OCI-LY3 (cell line): ENCODE data around the gene DLX2.
A peak's percentile ranks its signal among the peaks of the same experiment; 100 is the strongest.

Experiments
- H2AFZ ChIP-seq: fragments of 200-600, 300-600 bp; shearing (Covaris generic); 2 replicates; pipeline ENCODE4 v1.6.0; 2014; ENCODE audit warnings: antibody characterized with exemption, low read depth, low read length
- H3K27ac ChIP-seq: fragments of 200-600, 300-600 bp; sonication (generic); 2 replicates; pipeline ENCODE4 v1.5.1; 2014; ENCODE audit warnings: mild to moderate bottlenecking, low read length, moderate library complexity, mixed read lengths
- H3K27me3 ChIP-seq: fragments of 200-600, 300-600 bp; sonication (generic); 2 replicates; pipeline ENCODE4 v1.6.1; 2014; ENCODE audit warnings: low read depth, low read length, mixed read lengths
- H3K36me3 ChIP-seq: fragments of 200-600, 300-600 bp; sonication (generic); replicated peaks from 2 replicates; pipeline ENCODE3; 2014; ENCODE audit warnings: low read depth, low read length, mixed read lengths
- H3K4me1 ChIP-seq: fragments of 300-600, 200-600 bp; sonication (generic); 2 replicates; pipeline ENCODE4 v1.6.1; 2014; ENCODE audit warnings: low read length, mixed read lengths
- H3K4me2 ChIP-seq: fragments of 200-600, 300-600 bp; sonication (generic); 2 replicates; pipeline ENCODE4 v1.6.1; 2014; ENCODE audit warnings: low read length, mixed read lengths
- H3K4me3 ChIP-seq: fragments of 300-600, 200-600 bp; sonication (generic); 2 replicates; pipeline ENCODE4 v1.5.1; 2014; ENCODE audit warnings: antibody characterized with exemption, mild to moderate bottlenecking, low read length, moderate library complexity
- H3K79me2 ChIP-seq: fragments of 300-600, 200-600 bp; shearing (Covaris generic); 2 replicates; pipeline ENCODE4 v1.6.1; 2014; ENCODE audit warnings: mild to moderate bottlenecking, low read length, mixed read lengths
- H3K9ac ChIP-seq: fragments of 300-600, 200-600 bp; shearing (Covaris generic); 2 replicates; pipeline ENCODE4 v1.6.0; 2014; ENCODE audit warnings: mild to moderate bottlenecking, low read length, moderate library complexity
- H3K9me3 ChIP-seq: fragments of 200-600, 300-600 bp; shearing (Covaris generic); 2 replicates; pipeline ENCODE4 v1.6.1; 2014; ENCODE audit warnings: low read length, mixed read lengths; ENCODE audit not compliant: insufficient read depth
- H4K20me1 ChIP-seq: fragments of 200-600, 300-600 bp; sonication (generic); 2 replicates; pipeline ENCODE4 v1.6.1; 2016; ENCODE audit warnings: low read length, mixed read lengths; ENCODE audit not compliant: insufficient read depth
- CTCF ChIP-seq: fragments of 200-600, 300-600 bp; sonication (generic); IDR thresholded peaks from 2 replicates; pipeline ENCODE4 v1.5.1; 2014; ENCODE audit warnings: antibody characterized with exemption, low read length, low read depth
- EZH2phosphoT487 ChIP-seq: fragments of 200-600 bp; shearing (Covaris generic); IDR thresholded peaks from 2 replicates; pipeline ENCODE4 v1.6.1; 2018; ENCODE audit warnings: antibody characterized with exemption, mixed run types, low read depth

DLX2 gene

GRCh38 chr2:172100080-172100934, 2.4 kb downstream of the DLX2 start:
- Histone ChIP-seq H3K4me1 (peaks cover 12% of the 10 kb centered on the region), H3K9ac (peak overlapping the region; percentile 35; the same call in 1 of the 2 replicates), H3K36me3 (no peaks in the 10 kb centered on the region), H3K27me3 (no peaks in the 10 kb centered on the region), H4K20me1 (no peaks in the 10 kb centered on the region), H3K4me2 (peak overlapping the region; percentile 71), H3K9me3 (no peaks in the 10 kb centered on the region), H2AFZ (peak overlapping the region; percentile 58; the same call in 1 of the 2 replicates), H3K27ac (no peak overlapping the region), H3K4me3 (peak overlapping the region; percentile 75), H3K79me2 (no peaks in the 10 kb centered on the region)
- no peak for TF ChIP-seq EZH2phosphoT487
- TF ChIP-seq CTCF: no peak

- peak overlapping the region; percentile 75 for H3K4me3 ChIP-seq
- peaks cover 12% of the 10 kb centered on the region for H3K4me1 ChIP-seq
- no peak overlapping the region for H2AFZ ChIP-seq
- no peak for TF ChIP-seq EZH2phosphoT487
- TF ChIP-seq CTCF: no peak
- peak overlapping the region; percentile 35; the same call in 1 of the 2 replicates for H3K9ac ChIP-seq
- H3K4me2 ChIP-seq: peak overlapping the region; percentile 71
- no peaks in the 10 kb centered on the region for H3K36me3 ChIP-seq
- no peaks in the 10 kb centered on the region for H3K79me2 ChIP-seq
- no peaks in the 10 kb centered on the region for H4K20me1 ChIP-seq
- no peak overlapping the region for H3K27ac ChIP-seq
- no peaks in the 10 kb centered on the region for H3K27me3 ChIP-seq
- H3K9me3 ChIP-seq: no peaks in the 10 kb centered on the region
Measured at GRCh38 chr2:172099472-172100079, 3.1 kb downstream of the DLX2 start.

- H3K36me3 ChIP-seq: no peaks in the 10 kb centered on the region
- peaks cover 9% of the 10 kb centered on the region for H3K4me1 ChIP-seq
- H4K20me1 ChIP-seq: no peaks in the 10 kb centered on the region
- TF ChIP-seq CTCF: no peak
- TF ChIP-seq EZH2phosphoT487: no peak
- no peak overlapping the region for H3K4me3 ChIP-seq
- H3K4me2 ChIP-seq: no peak overlapping the region
- H3K9ac ChIP-seq: no peak overlapping the region
- no peaks in the 10 kb centered on the region for H3K9me3 ChIP-seq
- H3K79me2 ChIP-seq: no peaks in the 10 kb centered on the region
- no peaks in the 10 kb centered on the region for H3K27me3 ChIP-seq
- H3K27ac ChIP-seq: no peak overlapping the region
- H2AFZ ChIP-seq: no peak overlapping the region
Measured at GRCh38 chr2:172098650-172099471, 3.8 kb downstream of the DLX2 start.

DNA sequence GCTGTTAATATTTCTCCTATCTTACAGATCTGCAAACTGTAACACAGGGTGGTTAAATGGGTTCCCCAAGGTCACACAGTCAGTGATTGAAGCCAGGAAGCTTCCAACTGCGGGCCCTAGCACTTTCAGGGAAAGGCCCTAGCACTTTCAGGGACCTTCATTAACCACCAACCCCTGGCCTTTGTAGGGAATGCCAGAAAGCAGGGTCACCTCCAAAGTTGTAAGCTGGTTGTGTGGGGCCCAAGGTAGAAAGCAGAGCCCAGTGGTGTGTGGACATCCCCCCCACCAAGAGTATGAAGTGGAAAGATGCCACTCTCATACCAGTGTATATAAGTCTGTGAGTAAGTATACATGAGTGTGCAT, 4.4 kb downstream of the DLX2 start:
- H3K4me1 ChIP-seq: peaks cover 9% of the 10 kb centered on the region
- no peaks in the 10 kb centered on the region for H3K36me3 ChIP-seq
- H4K20me1 ChIP-seq: no peaks in the 10 kb centered on the region
- H3K9me3 ChIP-seq: no peaks in the 10 kb centered on the region
- no peak overlapping the region for H3K27ac ChIP-seq
- H3K4me2 ChIP-seq: no peak overlapping the region
- no peak overlapping the region for H3K4me3 ChIP-seq
- no peaks in the 10 kb centered on the region for H3K79me2 ChIP-seq
- H3K27me3 ChIP-seq: no peaks in the 10 kb centered on the region
- no peak overlapping the region for H3K9ac ChIP-seq
- TF ChIP-seq CTCF (no peak), EZH2phosphoT487 (no peak)
- H2AFZ ChIP-seq: no peak overlapping the region
